22Rv1 (cell line): ENCODE results near the gene IMPG1.

Experiments
- H3K27ac ChIP-seq: fragments of 450-650 bp; 2 replicates; pipeline ENCODE4 v1.5.1; 2017
- ZFX ChIP-seq: fragments of 450-650 bp; IDR thresholded peaks from 2 replicates; pipeline ENCODE4 v1.6.1; 2017; ENCODE audit warnings: antibody characterized with exemption, borderline replicate concordance
- TF ChIP-seq, protein P1 (sequence below): fragments of 450-650 bp; IDR thresholded peaks from 2 replicates; pipeline ENCODE4 v1.5.1; 2017; ENCODE audit warnings: mild to moderate bottlenecking

Gene IMPG1, protein sequence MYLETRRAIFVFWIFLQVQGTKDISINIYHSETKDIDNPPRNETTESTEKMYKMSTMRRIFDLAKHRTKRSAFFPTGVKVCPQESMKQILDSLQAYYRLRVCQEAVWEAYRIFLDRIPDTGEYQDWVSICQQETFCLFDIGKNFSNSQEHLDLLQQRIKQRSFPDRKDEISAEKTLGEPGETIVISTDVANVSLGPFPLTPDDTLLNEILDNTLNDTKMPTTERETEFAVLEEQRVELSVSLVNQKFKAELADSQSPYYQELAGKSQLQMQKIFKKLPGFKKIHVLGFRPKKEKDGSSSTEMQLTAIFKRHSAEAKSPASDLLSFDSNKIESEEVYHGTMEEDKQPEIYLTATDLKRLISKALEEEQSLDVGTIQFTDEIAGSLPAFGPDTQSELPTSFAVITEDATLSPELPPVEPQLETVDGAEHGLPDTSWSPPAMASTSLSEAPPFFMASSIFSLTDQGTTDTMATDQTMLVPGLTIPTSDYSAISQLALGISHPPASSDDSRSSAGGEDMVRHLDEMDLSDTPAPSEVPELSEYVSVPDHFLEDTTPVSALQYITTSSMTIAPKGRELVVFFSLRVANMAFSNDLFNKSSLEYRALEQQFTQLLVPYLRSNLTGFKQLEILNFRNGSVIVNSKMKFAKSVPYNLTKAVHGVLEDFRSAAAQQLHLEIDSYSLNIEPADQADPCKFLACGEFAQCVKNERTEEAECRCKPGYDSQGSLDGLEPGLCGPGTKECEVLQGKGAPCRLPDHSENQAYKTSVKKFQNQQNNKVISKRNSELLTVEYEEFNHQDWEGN

DNA sequence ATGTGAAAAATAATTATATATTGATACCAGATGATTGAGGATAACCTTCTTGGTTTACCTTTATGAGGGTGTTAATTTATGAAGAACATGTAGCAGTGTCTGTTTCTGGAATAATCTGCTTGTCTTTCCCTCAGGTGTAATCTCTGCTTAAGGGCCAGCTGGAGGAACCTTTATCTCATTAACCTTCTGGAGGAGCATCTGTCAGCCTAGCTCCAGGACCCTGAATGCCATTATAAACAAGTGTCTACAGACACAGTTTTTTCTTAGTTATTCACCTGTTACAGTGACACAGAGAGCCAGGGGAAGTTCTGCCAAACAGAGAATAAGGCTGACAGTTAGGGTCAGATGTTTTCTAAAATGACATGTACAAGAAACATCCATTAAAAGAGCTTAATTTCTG is at the start of gene IMPG1:
Gene IMPG1, minus strand, starts transcription at position 101 of the 400 bp plus-strand sequence. CDS start 174 bp downstream, outside the sequence.
- TF ChIP-seq, protein P1, sequence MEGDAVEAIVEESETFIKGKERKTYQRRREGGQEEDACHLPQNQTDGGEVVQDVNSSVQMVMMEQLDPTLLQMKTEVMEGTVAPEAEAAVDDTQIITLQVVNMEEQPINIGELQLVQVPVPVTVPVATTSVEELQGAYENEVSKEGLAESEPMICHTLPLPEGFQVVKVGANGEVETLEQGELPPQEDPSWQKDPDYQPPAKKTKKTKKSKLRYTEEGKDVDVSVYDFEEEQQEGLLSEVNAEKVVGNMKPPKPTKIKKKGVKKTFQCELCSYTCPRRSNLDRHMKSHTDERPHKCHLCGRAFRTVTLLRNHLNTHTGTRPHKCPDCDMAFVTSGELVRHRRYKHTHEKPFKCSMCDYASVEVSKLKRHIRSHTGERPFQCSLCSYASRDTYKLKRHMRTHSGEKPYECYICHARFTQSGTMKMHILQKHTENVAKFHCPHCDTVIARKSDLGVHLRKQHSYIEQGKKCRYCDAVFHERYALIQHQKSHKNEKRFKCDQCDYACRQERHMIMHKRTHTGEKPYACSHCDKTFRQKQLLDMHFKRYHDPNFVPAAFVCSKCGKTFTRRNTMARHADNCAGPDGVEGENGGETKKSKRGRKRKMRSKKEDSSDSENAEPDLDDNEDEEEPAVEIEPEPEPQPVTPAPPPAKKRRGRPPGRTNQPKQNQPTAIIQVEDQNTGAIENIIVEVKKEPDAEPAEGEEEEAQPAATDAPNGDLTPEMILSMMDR, result no peak
- TF ChIP-seq ZFX, result no peak
- no peak within 1 kb of the TSS for H3K27ac ChIP-seq

DNA sequence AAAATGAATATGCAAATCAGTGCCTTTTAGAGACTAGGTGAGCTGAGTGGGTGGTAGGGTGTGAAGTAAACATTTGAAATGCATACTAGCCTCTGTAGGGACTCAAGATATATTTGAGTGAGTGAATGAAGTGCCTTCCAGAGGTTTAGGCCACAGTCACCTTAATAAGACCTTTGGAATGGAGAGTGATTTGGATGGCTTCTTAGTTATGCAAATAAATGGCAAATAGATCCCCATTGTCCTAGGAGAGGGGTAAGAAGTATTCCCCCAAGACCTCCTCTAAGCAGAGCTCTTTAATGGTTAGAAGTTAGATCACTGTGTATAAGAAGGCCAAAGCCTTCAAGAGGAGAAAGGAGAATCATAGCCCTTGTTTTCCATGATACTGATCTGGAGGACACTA is 47.8 kb upstream of the IMPG1 start:
- TF ChIP-seq, protein P1, result no peak
- no peak for TF ChIP-seq ZFX
- no peak overlapping the region for H3K27ac ChIP-seq

DNA sequence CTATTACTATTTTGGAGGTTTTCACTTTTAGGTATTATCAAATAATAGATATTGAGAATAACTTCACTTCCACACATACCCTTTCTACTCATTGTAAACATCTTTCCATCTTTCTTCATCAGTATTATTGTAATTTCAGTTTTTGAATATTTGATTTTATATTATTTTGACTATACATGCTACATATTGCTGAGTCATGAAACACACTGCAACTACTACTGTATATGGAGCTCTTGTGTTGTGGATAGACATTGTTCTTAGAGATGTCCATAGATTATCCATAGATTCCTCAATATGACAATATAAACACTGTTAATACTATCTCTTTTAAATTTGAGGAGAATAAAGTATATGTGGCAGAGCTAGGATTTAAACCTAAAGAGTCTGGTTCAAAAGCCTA is 819 bp upstream of the IMPG1 start:
- TF ChIP-seq ZFX, result no peak
- TF ChIP-seq, protein P1, result no peak
- H3K27ac ChIP-seq, result no peak overlapping the region

DNA sequence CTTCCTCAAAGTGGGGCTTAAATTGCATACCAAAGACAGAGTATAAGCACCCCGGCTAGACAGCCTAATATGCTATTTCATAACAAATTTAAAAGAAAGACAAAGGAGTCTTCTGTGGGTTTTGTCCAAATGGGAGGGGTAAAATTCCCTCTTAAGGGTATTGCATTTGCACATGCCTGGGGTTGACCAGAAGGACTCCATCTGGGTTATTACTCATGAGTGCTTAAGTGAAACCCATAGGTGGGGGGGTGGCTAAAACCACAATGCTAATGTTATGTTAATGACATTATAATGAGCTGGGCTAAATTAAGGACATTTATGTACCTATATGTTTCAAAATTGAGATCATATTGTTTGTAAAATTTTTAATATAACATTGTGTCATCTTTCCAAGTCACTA is 15.0 kb downstream of the IMPG1 start:
- no peak overlapping the region for H3K27ac ChIP-seq
- no peak for TF ChIP-seq ZFX

DNA sequence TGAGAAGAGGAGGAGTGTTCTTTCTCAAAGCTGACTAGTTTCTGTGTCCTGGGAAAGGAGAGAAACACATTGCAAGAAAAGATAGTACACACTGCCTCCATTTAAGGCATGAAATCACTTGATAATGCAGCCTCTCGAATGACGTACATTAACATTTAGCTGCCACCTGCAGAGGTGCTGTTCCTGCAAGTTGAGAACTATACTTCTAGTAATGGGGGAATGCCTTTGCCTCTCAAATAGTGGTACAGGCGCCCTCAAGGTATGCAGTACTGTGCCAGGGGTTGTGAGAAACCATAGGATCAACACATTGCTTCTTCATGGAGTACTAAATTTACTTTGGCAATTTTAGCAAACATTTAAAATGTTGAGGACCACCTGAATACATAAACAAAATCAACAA is 20.1 kb downstream of the IMPG1 start:
- no peak overlapping the region for H3K27ac ChIP-seq
- TF ChIP-seq, protein P1, result no peak
- no peak for TF ChIP-seq ZFX

DNA sequence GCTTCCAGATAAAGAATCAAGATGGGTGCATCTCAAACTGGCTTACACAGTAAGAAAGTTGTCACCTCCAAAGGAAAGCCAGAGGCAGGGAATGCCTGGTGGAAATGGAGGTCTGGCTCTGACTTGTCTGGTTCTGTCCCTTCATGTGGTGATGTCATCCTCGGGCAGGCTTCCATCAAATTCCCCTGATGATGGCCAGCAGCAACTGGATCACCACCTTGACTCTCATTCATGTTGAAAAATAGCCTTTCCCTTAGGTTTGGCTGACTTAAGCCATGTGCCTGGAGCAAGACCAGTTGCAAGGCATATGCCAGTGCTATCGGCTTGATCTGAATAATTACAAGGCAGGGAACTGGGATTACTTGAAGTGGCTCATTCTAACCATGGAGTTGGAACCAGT is 28.8 kb downstream of the IMPG1 start:
- no peak for TF ChIP-seq ZFX
- TF ChIP-seq, protein P1, result no peak

DNA sequence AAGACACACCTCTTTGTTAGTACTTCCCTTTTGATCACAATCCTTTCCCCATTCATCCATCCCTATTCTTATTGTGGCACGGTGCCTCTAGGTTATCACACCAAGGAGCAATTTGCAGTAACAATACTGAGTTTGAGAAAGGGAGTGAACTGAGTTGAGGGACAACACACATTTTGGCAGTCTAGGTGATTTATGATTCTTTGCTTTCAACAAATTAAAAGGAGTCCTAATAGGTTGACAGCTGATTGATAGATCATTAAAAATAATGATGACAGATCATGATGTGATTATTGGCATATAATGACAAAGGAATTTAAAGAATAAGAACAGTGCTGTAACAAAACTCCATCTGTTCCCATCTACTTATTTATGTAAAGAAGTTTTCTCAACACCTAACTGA is 36.7 kb downstream of the IMPG1 start:
- no peak for TF ChIP-seq ZFX
- TF ChIP-seq, protein P1, result no peak
- H3K27ac ChIP-seq, result no peak overlapping the region

More for the DNA sequence above, 28.8 kb downstream of the IMPG1 start:
- no peak overlapping the region for H3K27ac ChIP-seq
